GM12878 (cell line): ENCODE results near the gene ACACB. TPM values are rescaled to one million over a fixed set of nuclear protein-coding genes. Genes with fewer than 3 reads are reported as not detected.

ENCODE experiments used
- ATAC-seq: fragments of 200-7000 bp; cut with Tn5 transposase; 3 replicates; pipeline ENCODE4 v1.9.1; 2020; ENCODE audit warnings: mild to moderate bottlenecking, moderate library complexity
- BruUV-seq: library from RNA; stranded (reverse); fragments of 400-500 nt; replicated peaks from 2 replicates; lab custom pipeline; 2021; lab: Mats Ljungman, UMichigan
- CTCF ChIA-PET: fragments of 300-600 bp; sonication (Branson Sonifier 250); formaldehyde crosslinking; extraction: SDS; loops from one replicate; lab custom pipeline; 2021; ENCODE audit warnings: inconsistent platforms; lab: Yijun Ruan, JAX
- POLR2A ChIA-PET: fragments of 350-600 bp; formaldehyde crosslinking; extraction: SDS; loops from one replicate; lab custom pipeline; 2021; ENCODE audit warnings: inconsistent platforms; lab: Charles Lee
- RAD21 ChIA-PET: fragments of 300-600 bp; sonication (Branson Sonifier 250); formaldehyde crosslinking; loops from one replicate; lab custom pipeline; 2023; ENCODE audit warnings: antibody characterized with exemption; ENCODE audit not compliant: unreplicated experiment; lab: Charles Lee
- SMC1A ChIA-PET: fragments of 300-600 bp; sonication (Branson Sonifier 250); formaldehyde crosslinking; loops from one replicate; lab custom pipeline; 2023; ENCODE audit not compliant: unreplicated experiment, uncharacterized antibody; lab: Charles Lee
- DNase-seq: peaks from one replicate; pipeline ENCODE4 v3.0.0-alpha.2; 2011; ENCODE audit warnings: low read depth, low spot score
- FAIRE-seq: peaks from 3 replicates; lab custom pipeline; 2011; peaks lifted over from hg19 to GRCh38; lab: Jason Lieb, UNC
- H2AFZ ChIP-seq: 2 replicates; pipeline ENCODE4 v1.6.0; 2011; ENCODE audit warnings: low read depth, low read length, control low read depth; ENCODE audit not compliant: control insufficient read depth
- H3K27ac ChIP-seq: 2 replicates; pipeline ENCODE4 v1.5.1; 2011; ENCODE audit warnings: control low read depth; ENCODE audit not compliant: control insufficient read depth, insufficient read depth
- H3K27me3 ChIP-seq, 2 experiments: replicated peaks in 1 of 2; 2 replicates each; pipeline versions ENCODE4 v1.6.0 to v1.6.1; 2011; ENCODE audit warnings: low read length in 1 of 2; ENCODE audit not compliant: control insufficient read depth in 2 of 2, insufficient read depth in 2 of 2
- H3K36me3 ChIP-seq, 2 experiments: 2 replicates each; pipeline ENCODE4 v1.5.1; 2011; ENCODE audit warnings: low read length in 1 of 2; ENCODE audit not compliant: control insufficient read depth in 2 of 2, insufficient read depth in 2 of 2
- H3K4me1 ChIP-seq: 2 replicates; pipeline ENCODE4 v1.6.1; 2011; ENCODE audit warnings: mild to moderate bottlenecking, low read length, moderate library complexity, mixed read lengths; ENCODE audit not compliant: control insufficient read depth, insufficient read depth
- H3K4me2 ChIP-seq: 2 replicates; pipeline ENCODE4 v1.6.0; 2011; ENCODE audit warnings: control low read depth; ENCODE audit not compliant: control insufficient read depth, insufficient read depth
- H3K4me3 ChIP-seq: fragments of 200-600 bp; sonication (generic); 2 replicates; pipeline ENCODE4 v1.5.1; 2016
- H3K79me2 ChIP-seq: 2 replicates; pipeline ENCODE4 v1.6.0; 2011; ENCODE audit warnings: low read length; ENCODE audit not compliant: control insufficient read depth, insufficient read depth
- H3K9ac ChIP-seq: 2 replicates; pipeline ENCODE4 v1.8.0; 2011; ENCODE audit warnings: low read length, control low read depth, mixed read lengths; ENCODE audit not compliant: control insufficient read depth, insufficient read depth
- H3K9me3 ChIP-seq: replicated peaks from 3 replicates; pipeline ENCODE4 v1.5.1; 2011; ENCODE audit warnings: mild to moderate bottlenecking, low read length; ENCODE audit not compliant: control insufficient read depth, insufficient read depth
- H4K20me1 ChIP-seq: 2 replicates; pipeline ENCODE4 v1.6.0; 2011; ENCODE audit not compliant: control insufficient read depth, insufficient read depth
- CBFB ChIP-seq: IDR thresholded peaks from 2 replicates; pipeline ENCODE4 v1.6.1; 2016; ENCODE audit warnings: antibody characterized with exemption, low read depth
- EP300 ChIP-seq, 2 experiments: fragments of 150-350 bp in 1 of 2; IDR thresholded peaks; 2 replicates each; pipeline ENCODE4 v1.6.1; 2011 to 2012; ENCODE audit warnings: low read depth in 2 of 2, low read length in 2 of 2, borderline replicate concordance in 1 of 2, improper control_type of control experiment in 1 of 2, inconsistent platforms in 1 of 2; ENCODE audit not compliant: control insufficient read depth in 1 of 2
- IRF4 ChIP-seq: IDR thresholded peaks from 2 replicates; pipeline ENCODE4 v1.6.1; 2011; ENCODE audit warnings: low read depth, low read length
- MXI1 ChIP-seq: fragments of 150-350 bp; IDR thresholded peaks from 2 replicates; pipeline ENCODE4 v1.6.1; 2011; ENCODE audit warnings: low read depth, mild to moderate bottlenecking, inconsistent platforms, low read length, improper control_type of control experiment
- NR2C1 ChIP-seq: fragments of 450-650 bp; IDR thresholded peaks from 2 replicates; pipeline ENCODE4 v1.6.1; 2017; ENCODE audit warnings: antibody characterized with exemption, mild to moderate bottlenecking, moderate library complexity
- POLR2AphosphoS2 ChIP-seq: IDR thresholded peaks from 2 replicates; pipeline ENCODE4 v1.6.1; 2011; ENCODE audit warnings: low read depth, mild to moderate bottlenecking, low read length, improper control_type of control experiment, moderate library complexity
- RUNX3 ChIP-seq: IDR thresholded peaks from 2 replicates; pipeline ENCODE4 v1.6.1; 2012; ENCODE audit warnings: low read length, inconsistent platforms
- SMAD1 ChIP-seq: fragments of 450-650 bp; IDR thresholded peaks from 2 replicates; pipeline ENCODE4 v1.6.1; 2018; ENCODE audit warnings: mild to moderate bottlenecking, low read depth; ENCODE audit not compliant: partially characterized antibody
- SMARCA5 ChIP-seq: fragments of 450-650 bp; IDR thresholded peaks from 2 replicates; pipeline ENCODE4 v1.6.1; 2017; ENCODE audit warnings: mild to moderate bottlenecking
- YBX1 ChIP-seq: fragments of 450-650 bp; IDR thresholded peaks from 2 replicates; pipeline ENCODE4 v1.6.1; 2016; ENCODE audit warnings: antibody characterized with exemption
- ZNF622 ChIP-seq: fragments of 450-650 bp; IDR thresholded peaks from 2 replicates; pipeline ENCODE4 v1.6.1; 2017; ENCODE audit warnings: mild to moderate bottlenecking, inconsistent platforms
- WGBS: methylation state at CpG from one replicate; pipeline ENCODE4 v1.1.6; 2016; ENCODE audit warnings: low lambda C conversion rate; ENCODE audit not compliant: insufficient replicate concordance, insufficient coverage; ENCODE audit errors: missing lambda C conversion rate; 5-methylcytosine and 5-hydroxymethylcytosine counted together
- in situ Hi-C: fragments of 300-500 bp; cut with MboI; formaldehyde crosslinking; loops from 9 replicates; pipeline ENCODE4 v1.14.3; 2018; ENCODE audit warnings: mixed read lengths
- intact Hi-C: fragments of 100-400 bp; cut with micrococcal nuclease; formaldehyde crosslinking; loops from one replicate; pipeline ENCODE4 v1.14.2; 2022; ENCODE audit not compliant: unreplicated experiment
- polyA plus RNA-seq, 11 experiments: library from polyadenylated mRNA; depleted of rRNA in 4 of 11; unstranded in 6 of 11; stranded (reverse) in 5 of 11; fragments of >200 nt; fragmentation: Nextera tagmentation in 4 of 11; fragmentation: Illumina TruSeq in 1 of 11; extraction: Ambion mirVana in 4 of 11; extraction: Trizol in 1 of 11; gene quantifications; 1 replicate in 1 of 11; 2 replicates in 10 of 11; pipeline versions ENCODE4 v1.2.1 to v1.2.3, GENCODE V29; 2011 to 2016; ENCODE audit warnings: inconsistent platforms in 2 of 11, missing spikeins in 2 of 11, low read depth in 1 of 11
- total RNA-seq, 4 experiments: library from RNA; depleted of rRNA in 3 of 4; stranded (reverse); fragments of >200 nt in 3 of 4; fragmentation: Illumina TruSeq in 1 of 4; extraction: Trizol in 1 of 4; gene quantifications; 2 replicates each; pipeline versions ENCODE4 v1.2.1 to v1.2.3, GENCODE V29; 2013 to 2021
- TF ChIP-seq, protein P1 (sequence below): fragments of 450-650 bp; IDR thresholded peaks from 2 replicates; pipeline ENCODE4 v1.6.1; 2014; ENCODE audit warnings: mild to moderate bottlenecking
- TF ChIP-seq, protein P2 (sequence below): fragments of 450-650 bp; conservative IDR thresholded peaks from 2 replicates; pipeline ENCODE4 v1.6.1; 2017; ENCODE audit warnings: mild to moderate bottlenecking, moderate library complexity
- TF ChIP-seq, protein P3 (sequence below): IDR thresholded peaks from 2 replicates; pipeline ENCODE4 v1.6.1; 2012; ENCODE audit warnings: low read length, inconsistent platforms

The ACACB gene
- total and polyA plus RNA-seq, 10 of the 15 experiments (the other 5 are each of a cell fraction or from before 2014, with no cell fraction given) = 0.05 to 1.9 (median 0.38) TPM; not detected in 2

DNA sequence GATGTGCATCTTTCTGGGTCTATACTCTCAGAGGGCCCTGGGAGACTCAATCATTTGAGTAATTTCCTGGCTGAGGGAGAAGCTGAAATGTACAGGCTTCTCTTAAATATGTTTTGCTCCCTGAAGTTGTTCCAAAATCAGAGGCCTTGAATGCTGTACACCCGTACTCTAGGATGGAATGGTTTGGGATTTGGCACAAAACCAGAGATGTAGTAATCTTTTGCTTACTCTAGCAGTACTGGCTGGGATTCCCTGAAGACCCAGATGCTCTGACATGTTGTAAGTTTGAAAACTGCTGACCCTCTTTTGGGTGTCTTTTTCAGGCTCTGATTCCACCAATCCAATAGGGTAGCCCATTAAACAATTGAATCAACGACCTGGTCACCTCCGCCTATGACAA is 10.4 kb downstream of the ACACB start:
- intact Hi-C loops = no loop called here
- ChIA-PET RAD21 (no interaction called here), SMC1A (no interaction called here), POLR2A (no interaction called here), CTCF (interaction anchor here (0.7 to 1.1 kb wide), 3 partner anchors 14 to 18 kb away, joined by 3 to 5 read pairs (median 3); no protein-coding TSS in a partner anchor)
- Histone ChIP-seq H4K20me1 (no peaks in the 10 kb centered on the region), H3K27ac (no peak overlapping the region), H3K4me2 (no peak overlapping the region), H3K9me3 (no peaks in the 10 kb centered on the region), H3K4me1 (no peaks in the 10 kb centered on the region), H3K9ac (no peak overlapping the region), H3K79me2 (no peaks in the 10 kb centered on the region), H3K4me3 (no peak overlapping the region), H3K27me3 (no peaks in the 10 kb centered on the region), H3K36me3 (no peaks in the 10 kb centered on the region), H2AFZ (no peak overlapping the region)
- no peak for ATAC-seq
- FAIRE-seq = no peak
- BruUV-seq = no TSS peak
- WGBS = 53% methylated on average over 3 of the region's 3 CpGs
- TF ChIP-seq IRF4 (no peak), CBFB (no peak), RUNX3 (no peak), EP300 (IDR thresholded peaks at IDR 0.05; ENCODE audit: borderline replicate concordance in 1 of 2, control insufficient read depth in 1 of 2, low read depth in 2 of 2, low read length in 2 of 2) (no peak), MXI1 (no peak), ZNF622 (no peak), NR2C1 (no peak)
- DNase-seq = no peak
- in situ Hi-C loops = no loop called here

DNA sequence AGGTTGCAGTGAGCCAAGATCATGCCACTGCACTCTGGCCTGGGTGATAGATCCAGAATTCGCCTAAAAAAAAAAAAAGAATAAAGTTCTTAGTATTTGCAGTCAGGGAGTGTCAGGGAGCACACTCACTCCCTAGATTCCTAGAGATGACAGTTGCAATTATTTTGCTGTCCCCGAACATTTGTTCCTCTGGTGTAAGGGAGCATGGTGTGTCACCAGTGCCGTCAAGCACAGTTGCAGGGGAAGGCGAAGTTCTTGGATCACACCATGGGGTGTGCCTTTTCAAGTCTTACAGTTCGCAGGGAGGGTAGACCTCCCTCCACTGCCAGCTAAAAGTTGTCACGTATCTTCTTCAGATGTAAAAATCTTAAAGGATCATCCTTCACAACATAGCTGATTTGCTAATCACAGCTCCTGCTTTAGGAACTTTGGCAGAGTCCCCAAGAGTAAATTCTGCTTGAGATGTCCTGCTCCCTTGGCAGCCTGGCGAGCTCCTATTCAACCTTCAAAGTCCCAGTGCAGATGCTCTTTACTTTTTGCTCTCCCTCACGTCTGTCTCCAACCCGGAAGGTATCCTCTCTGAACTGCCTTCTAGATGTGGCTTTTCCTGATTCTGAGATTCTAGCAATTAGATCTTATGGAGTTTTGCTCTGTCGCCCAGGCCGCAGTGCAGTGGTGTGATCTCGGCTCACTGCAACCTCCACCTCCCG is 11.3 kb downstream of the ACACB start:
- no peaks in the 10 kb centered on the region for H3K4me1 ChIP-seq
- no peak overlapping the region for H3K4me2 ChIP-seq
- H3K4me3 ChIP-seq = no peak overlapping the region
- no peaks in the 10 kb centered on the region for H3K27me3 ChIP-seq
- WGBS = 63% methylated on average over 12 of the region's 13 CpGs
- FAIRE-seq = no peak
- ChIA-PET RAD21 (no interaction called here), POLR2A (no interaction called here), SMC1A (interaction anchor here (0.6 to 0.7 kb wide), 2 partner anchors 68 to 562 kb away, joined by 3 read pairs; no protein-coding TSS in a partner anchor), CTCF (interaction anchor here (1.1 kb wide), 1 partner anchor 13 kb away, joined by 5 read pairs; no protein-coding TSS in a partner anchor)
- no peak overlapping the region for H2AFZ ChIP-seq
- BruUV-seq = no TSS peak
- ATAC-seq = no peak
- no peaks in the 10 kb centered on the region for H4K20me1 ChIP-seq
- H3K36me3 ChIP-seq = no peaks in the 10 kb centered on the region
- H3K79me2 ChIP-seq = no peaks in the 10 kb centered on the region
- no peak for DNase-seq
- in situ Hi-C loops (no loop called here), intact Hi-C loops (no loop called here)
- no peak overlapping the region for H3K9ac ChIP-seq
- no peaks in the 10 kb centered on the region for H3K9me3 ChIP-seq
- no peak overlapping the region for H3K27ac ChIP-seq
- TF ChIP-seq SMAD1 (no peak), POLR2AphosphoS2 (no peak), YBX1 (no peak), SMARCA5 (no peak)
- TF ChIP-seq, protein P1, sequence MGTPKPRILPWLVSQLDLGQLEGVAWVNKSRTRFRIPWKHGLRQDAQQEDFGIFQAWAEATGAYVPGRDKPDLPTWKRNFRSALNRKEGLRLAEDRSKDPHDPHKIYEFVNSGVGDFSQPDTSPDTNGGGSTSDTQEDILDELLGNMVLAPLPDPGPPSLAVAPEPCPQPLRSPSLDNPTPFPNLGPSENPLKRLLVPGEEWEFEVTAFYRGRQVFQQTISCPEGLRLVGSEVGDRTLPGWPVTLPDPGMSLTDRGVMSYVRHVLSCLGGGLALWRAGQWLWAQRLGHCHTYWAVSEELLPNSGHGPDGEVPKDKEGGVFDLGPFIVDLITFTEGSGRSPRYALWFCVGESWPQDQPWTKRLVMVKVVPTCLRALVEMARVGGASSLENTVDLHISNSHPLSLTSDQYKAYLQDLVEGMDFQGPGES = no peak
- TF ChIP-seq, protein P2, sequence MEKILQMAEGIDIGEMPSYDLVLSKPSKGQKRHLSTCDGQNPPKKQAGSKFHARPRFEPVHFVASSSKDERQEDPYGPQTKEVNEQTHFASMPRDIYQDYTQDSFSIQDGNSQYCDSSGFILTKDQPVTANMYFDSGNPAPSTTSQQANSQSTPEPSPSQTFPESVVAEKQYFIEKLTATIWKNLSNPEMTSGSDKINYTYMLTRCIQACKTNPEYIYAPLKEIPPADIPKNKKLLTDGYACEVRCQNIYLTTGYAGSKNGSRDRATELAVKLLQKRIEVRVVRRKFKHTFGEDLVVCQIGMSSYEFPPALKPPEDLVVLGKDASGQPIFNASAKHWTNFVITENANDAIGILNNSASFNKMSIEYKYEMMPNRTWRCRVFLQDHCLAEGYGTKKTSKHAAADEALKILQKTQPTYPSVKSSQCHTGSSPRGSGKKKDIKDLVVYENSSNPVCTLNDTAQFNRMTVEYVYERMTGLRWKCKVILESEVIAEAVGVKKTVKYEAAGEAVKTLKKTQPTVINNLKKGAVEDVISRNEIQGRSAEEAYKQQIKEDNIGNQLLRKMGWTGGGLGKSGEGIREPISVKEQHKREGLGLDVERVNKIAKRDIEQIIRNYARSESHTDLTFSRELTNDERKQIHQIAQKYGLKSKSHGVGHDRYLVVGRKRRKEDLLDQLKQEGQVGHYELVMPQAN = no peak
- TF ChIP-seq, protein P3, sequence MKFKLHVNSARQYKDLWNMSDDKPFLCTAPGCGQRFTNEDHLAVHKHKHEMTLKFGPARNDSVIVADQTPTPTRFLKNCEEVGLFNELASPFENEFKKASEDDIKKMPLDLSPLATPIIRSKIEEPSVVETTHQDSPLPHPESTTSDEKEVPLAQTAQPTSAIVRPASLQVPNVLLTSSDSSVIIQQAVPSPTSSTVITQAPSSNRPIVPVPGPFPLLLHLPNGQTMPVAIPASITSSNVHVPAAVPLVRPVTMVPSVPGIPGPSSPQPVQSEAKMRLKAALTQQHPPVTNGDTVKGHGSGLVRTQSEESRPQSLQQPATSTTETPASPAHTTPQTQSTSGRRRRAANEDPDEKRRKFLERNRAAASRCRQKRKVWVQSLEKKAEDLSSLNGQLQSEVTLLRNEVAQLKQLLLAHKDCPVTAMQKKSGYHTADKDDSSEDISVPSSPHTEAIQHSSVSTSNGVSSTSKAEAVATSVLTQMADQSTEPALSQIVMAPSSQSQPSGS = no peak
